ENCODE data around the gene INPP1.
"Not testable (repeated sequence)": the region's sequence is repeated elsewhere in the genome, so short reads cannot be mapped to it uniquely, and the experiment has no call there.

The INPP1 gene, protein sequence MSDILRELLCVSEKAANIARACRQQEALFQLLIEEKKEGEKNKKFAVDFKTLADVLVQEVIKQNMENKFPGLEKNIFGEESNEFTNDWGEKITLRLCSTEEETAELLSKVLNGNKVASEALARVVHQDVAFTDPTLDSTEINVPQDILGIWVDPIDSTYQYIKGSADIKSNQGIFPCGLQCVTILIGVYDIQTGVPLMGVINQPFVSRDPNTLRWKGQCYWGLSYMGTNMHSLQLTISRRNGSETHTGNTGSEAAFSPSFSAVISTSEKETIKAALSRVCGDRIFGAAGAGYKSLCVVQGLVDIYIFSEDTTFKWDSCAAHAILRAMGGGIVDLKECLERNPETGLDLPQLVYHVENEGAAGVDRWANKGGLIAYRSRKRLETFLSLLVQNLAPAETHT

DNA sequence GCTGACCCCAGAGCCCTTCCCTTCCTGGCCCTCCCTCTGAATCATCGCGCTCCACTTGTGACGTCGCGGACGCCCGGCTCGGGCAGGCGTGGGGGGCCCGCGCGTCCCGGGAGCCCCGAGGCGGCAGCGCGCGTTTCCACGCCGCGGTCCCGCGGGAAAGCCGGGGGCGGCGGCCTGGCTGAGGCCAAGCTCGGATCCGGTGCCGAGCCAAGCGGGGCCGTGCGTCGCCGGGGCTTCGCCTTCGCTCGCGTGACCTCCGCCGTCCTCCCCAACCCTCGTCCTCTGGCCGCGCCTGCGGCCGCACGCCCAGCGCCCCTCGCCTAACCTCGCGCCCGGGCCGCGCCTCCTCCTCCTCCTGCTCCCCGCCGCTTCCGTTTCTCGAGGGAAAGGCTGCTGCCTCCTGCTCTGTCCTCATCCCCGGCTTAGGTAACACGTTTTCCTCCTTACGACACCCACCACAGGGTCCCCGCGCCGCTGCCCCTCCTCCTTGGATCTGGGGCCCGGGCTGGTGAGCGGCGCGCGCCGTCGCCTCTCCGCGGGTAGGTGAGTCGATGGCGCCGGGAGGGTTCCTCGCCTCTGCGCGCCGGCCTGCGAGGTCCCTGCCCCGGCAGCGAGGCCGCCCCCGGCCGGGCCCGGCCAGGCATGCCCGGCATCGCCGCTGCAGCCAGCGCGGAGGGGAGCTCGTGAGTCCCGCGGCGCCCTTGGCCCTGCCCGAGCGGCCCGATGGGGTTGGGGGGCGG, at the start of gene INPP1:
INPP1 (plus strand) TSS at position 54 of the 740 bp plus-strand sequence. CDS start 16,514 bp downstream, outside the sequence.
- in situ Hi-C loops (cut with HindIII; ENCODE audit: low sequenced_read_pairs) = no loop called here
- TF ChIP-seq, protein P1, sequence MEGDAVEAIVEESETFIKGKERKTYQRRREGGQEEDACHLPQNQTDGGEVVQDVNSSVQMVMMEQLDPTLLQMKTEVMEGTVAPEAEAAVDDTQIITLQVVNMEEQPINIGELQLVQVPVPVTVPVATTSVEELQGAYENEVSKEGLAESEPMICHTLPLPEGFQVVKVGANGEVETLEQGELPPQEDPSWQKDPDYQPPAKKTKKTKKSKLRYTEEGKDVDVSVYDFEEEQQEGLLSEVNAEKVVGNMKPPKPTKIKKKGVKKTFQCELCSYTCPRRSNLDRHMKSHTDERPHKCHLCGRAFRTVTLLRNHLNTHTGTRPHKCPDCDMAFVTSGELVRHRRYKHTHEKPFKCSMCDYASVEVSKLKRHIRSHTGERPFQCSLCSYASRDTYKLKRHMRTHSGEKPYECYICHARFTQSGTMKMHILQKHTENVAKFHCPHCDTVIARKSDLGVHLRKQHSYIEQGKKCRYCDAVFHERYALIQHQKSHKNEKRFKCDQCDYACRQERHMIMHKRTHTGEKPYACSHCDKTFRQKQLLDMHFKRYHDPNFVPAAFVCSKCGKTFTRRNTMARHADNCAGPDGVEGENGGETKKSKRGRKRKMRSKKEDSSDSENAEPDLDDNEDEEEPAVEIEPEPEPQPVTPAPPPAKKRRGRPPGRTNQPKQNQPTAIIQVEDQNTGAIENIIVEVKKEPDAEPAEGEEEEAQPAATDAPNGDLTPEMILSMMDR (IDR thresholded peaks at IDR 0.05; ENCODE audit: low read depth, low read length, missing control alignments) = no peak

DNA sequence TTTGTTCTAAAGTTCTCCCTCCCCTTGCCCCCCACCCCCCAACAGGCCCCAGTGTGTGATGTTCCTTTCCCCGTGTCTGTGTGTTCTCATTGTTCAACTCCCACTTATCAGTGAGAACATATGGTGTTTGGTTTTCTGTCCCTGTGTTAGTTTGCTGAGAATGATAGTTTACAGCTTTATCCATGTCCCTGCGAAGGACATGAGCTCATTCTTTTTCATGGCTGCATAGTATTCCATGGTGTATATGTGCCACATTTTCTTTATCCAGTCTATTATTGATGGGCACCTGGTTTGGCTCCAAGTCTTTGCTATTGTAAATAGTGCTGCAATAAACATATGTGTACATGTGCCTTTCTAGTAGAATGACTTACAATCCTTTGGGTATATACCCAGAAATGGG, 45.5 kb upstream of the INPP1 start:
- H3K4me3 ChIP-seq (ENCODE audit: low read depth, low read length); DNase-seq (ENCODE audit: low read depth); in situ Hi-C loops (cut with HindIII; ENCODE audit: low sequenced_read_pairs): not testable (repeated sequence)

More for the DNA sequence above, at the start of gene INPP1:
- peak within 1 kb of the TSS; percentile 62 for H3K4me3 ChIP-seq (ENCODE audit: low read depth, low read length)
- DNase-seq (ENCODE audit: low read depth) = no peak

DNA sequence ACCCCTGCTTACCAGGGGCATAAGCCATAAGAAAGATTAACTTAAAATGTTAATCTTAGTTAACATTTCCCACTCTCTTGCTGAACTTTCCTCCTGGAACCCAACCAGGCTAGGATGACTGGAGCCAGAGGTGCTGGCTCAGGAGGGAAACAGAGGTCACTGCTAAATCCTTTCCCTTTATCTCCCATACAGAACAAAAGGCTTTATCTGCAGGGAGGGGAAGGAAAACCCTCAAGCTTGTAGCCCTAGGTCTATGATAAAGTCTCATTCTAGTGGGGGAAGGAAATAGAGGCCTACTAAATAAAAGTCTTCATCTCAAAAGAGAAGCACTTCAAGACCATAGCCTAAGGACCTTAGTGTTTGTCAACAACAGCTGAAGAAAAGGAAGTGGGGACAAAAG, 42.4 kb upstream of the INPP1 start:
- H3K4me3 ChIP-seq (ENCODE audit: low read depth, low read length) = no peak overlapping the region
- no peak for DNase-seq (ENCODE audit: low read depth)
- in situ Hi-C loops (cut with HindIII; ENCODE audit: low sequenced_read_pairs) = no loop called here
- TF ChIP-seq, protein P1 (IDR thresholded peaks at IDR 0.05; ENCODE audit: low read depth, low read length, missing control alignments) = no peak

DNA sequence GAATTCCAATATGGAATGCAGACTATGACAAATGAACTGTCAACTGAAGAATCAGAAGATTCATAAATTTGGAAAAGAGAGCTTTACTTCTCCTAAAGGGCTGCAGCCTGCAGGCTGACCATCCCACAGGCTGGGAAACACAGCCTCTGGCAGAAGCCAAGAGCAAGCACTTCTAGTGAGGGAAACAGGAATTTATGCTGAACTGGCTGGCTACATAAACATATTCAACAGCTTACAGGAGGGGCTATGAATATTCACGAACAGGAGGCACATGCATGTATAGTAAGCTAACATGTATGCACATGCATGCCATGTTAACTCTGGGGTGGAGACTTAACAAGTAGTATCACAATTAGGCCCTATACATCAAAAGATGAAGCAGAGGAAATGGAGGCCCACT, 41.3 kb upstream of the INPP1 start:
- TF ChIP-seq, protein P1 (IDR thresholded peaks at IDR 0.05; ENCODE audit: low read depth, low read length, missing control alignments) = no peak
- in situ Hi-C loops (cut with HindIII; ENCODE audit: low sequenced_read_pairs) = no loop called here
- no peak overlapping the region for H3K4me3 ChIP-seq (ENCODE audit: low read depth, low read length)
- DNase-seq (ENCODE audit: low read depth) = no peak

DNA sequence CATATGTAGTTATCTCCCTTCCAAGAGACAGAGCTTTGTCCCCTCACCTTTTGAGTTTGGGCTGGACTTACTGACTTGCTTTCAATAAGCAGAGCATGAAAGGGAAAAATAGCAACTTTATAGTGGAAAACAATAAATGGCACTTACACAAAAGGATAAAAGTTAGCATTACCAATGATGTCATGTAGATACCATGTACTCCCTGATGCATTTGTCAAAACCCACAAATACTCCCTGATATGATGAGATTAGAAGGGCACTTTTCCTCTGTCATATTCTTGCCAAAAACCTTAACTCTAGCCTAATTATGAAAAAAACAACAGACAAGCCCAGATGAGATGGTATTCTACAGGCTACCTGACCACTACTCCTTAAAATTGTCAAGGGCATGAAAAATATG, 39.7 kb upstream of the INPP1 start:
- H3K4me3 ChIP-seq (ENCODE audit: low read depth, low read length) = no peak overlapping the region
- in situ Hi-C loops (cut with HindIII; ENCODE audit: low sequenced_read_pairs) = no loop called here
- no peak for DNase-seq (ENCODE audit: low read depth)
- TF ChIP-seq, protein P1 (IDR thresholded peaks at IDR 0.05; ENCODE audit: low read depth, low read length, missing control alignments) = no peak

DNA sequence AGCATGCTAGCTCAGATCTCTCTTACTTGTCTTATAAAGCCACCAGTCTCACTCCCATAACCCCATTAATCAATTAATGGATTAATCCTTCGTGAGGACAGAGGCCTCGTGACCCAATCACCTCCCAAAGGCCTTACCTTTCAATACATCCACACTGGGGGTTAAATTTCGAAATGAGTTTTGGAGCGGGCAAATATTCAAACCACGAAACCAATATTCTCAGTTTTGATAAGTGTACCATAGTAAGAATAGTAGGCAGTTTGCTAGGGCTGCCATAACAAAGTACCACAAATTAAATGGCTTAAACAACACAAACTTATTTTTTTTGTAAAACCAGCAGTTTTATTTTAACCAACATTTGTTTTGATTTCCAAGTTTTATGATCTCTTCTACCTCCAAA, 39.0 kb upstream of the INPP1 start:
- in situ Hi-C loops (cut with HindIII; ENCODE audit: low sequenced_read_pairs) = no loop called here
- TF ChIP-seq, protein P1 (IDR thresholded peaks at IDR 0.05; ENCODE audit: low read depth, low read length, missing control alignments) = no peak
- no peak for DNase-seq (ENCODE audit: low read depth)
- H3K4me3 ChIP-seq (ENCODE audit: low read depth, low read length) = no peak overlapping the region

DNA sequence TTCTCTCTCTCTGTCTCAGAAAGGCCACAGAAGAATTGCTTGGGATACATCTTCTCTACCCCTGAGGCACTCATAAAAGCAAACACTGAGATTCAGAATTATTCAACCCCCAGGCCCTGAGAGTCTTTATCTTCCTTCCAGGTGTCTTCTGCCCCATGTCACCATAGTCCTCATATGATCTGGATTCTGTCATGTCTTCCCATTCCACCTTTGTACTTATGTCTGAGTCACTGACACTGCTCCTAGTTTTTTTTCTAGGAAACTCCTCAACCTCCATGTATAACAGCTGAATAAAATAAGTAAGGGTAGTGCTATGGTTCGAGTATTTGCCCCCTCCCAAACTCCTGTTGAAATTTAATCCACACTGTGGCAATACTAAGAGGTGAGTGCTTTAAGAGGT, 35.4 kb upstream of the INPP1 start:
- H3K4me3 ChIP-seq (ENCODE audit: low read depth, low read length) = no peak overlapping the region
- in situ Hi-C loops (cut with HindIII; ENCODE audit: low sequenced_read_pairs) = no loop called here
- TF ChIP-seq, protein P1 (IDR thresholded peaks at IDR 0.05; ENCODE audit: low read depth, low read length, missing control alignments) = no peak
- no peak for DNase-seq (ENCODE audit: low read depth)
